K562 treated with DMSO at 1 percent for 24 hours (cell line): ENCODE data around the gene LTB4R2. TPM values are rescaled to one million over a fixed set of nuclear protein-coding genes. Genes with fewer than 3 reads are reported as not detected.

Source experiments
- total RNA-seq: library from RNA; unstranded; fragments of 300-600 nt; gene quantifications from 2 replicates; pipeline ENCODE4 v1.2.3, GENCODE V29; 2022; ENCODE audit warnings: low read depth; ENCODE audit not compliant: insufficient read depth

LTB4R2 gene
- 5.2 and 5.8 TPM in 2 replicates for total RNA-seq

GRCh38 chr14:24309538-24310264 lies at the start of gene LTB4R2:
Gene LTB4R2 (plus strand): TSS chr14:24310140. CDS start chr14:24310665, 525 bp downstream.

GRCh38 chr14:24262821-24263733 lies 46.9 kb upstream of the LTB4R2 start, which contains the start of gene TGM1:
Gene TGM1 (minus strand): TSS chr14:24263177. CDS start chr14:24262352, 825 bp downstream.

GRCh38 chr14:24271134-24271833 lies 38.7 kb upstream of the LTB4R2 start, which contains the start of gene RABGGTA:
Gene RABGGTA (minus strand): TSS chr14:24271597. CDS start chr14:24271115, 482 bp downstream.

GRCh38 chr14:24299255-24300191 lies 10.4 kb upstream of the LTB4R2 start, which contains the start of the genes DHRS1 and NOP9:
Gene DHRS1 (minus strand): TSS chr14:24299780. CDS start chr14:24299106, 674 bp downstream.
Gene NOP9 (plus strand): TSS chr14:24299850. CDS start chr14:24299955, 105 bp downstream.

GRCh38 chr14:24307575-24308341 lies 2.2 kb upstream of the LTB4R2 start, which contains the start of gene CIDEB:
Gene CIDEB (minus strand): TSS chr14:24307977. CDS start chr14:24307858, 119 bp downstream.

GRCh38 chr14:24310646-24311604 lies 985 bp downstream of the LTB4R2 start, which contains the start of gene LTB4R:
Gene LTB4R (plus strand): TSS chr14:24311502. CDS start chr14:24315652, 4,150 bp downstream.

GRCh38 chr14:24334431-24335291 lies 24.7 kb downstream of the LTB4R2 start, which contains the start of gene ADCY4:
Gene ADCY4 (minus strand): TSS chr14:24335071. CDS start chr14:24334652, 419 bp downstream.

GRCh38 chr14:24339284-24340151 lies 29.6 kb downstream of the LTB4R2 start, which contains the start of gene RIPK3:
Gene RIPK3 (minus strand): TSS chr14:24339991. CDS start chr14:24339826, 165 bp downstream.

Other genes with a start within 250 kb of the LTB4R2 start
- gene CPNE6, start 238.6 kb upstream of the LTB4R2 start, total RNA-seq = not detected in 2 replicates
- gene PCK2, start 215.8 kb upstream of the LTB4R2 start, total RNA-seq = 150 and 160 TPM in 2 replicates
- 52.3 and 59.5 TPM in 2 replicates for gene DCAF11, start 195.4 kb upstream of the LTB4R2 start, total RNA-seq
- gene NRL, start 195.2 kb upstream of the LTB4R2 start, total RNA-seq = 1.6 and 2.8 TPM in 2 replicates
- gene FITM1, start 179.5 kb upstream of the LTB4R2 start, total RNA-seq = 0.50 TPM in 1 of 2 replicates, not detected in the other
- 169 and 181 TPM in 2 replicates for gene PSME1, start 173.9 kb upstream of the LTB4R2 start, total RNA-seq
- 55.6 TPM in 2 replicates for gene EMC9, start 168.5 kb upstream of the LTB4R2 start, total RNA-seq
- gene PSME2, start 163.5 kb upstream of the LTB4R2 start, total RNA-seq = 119 and 129 TPM in 2 replicates
- 34.5 and 41.7 TPM in 2 replicates for gene RNF31, start 162.6 kb upstream of the LTB4R2 start, total RNA-seq
- 11.9 and 14.2 TPM in 2 replicates for gene IRF9, start 148.9 kb upstream of the LTB4R2 start, total RNA-seq
- gene REC8, start 138.1 kb upstream of the LTB4R2 start, total RNA-seq = 1.7 and 2.6 TPM in 2 replicates
- gene IPO4, start 121.3 kb upstream of the LTB4R2 start, total RNA-seq = 16.3 and 21.4 TPM in 2 replicates
- gene TM9SF1, start 114.7 kb upstream of the LTB4R2 start, total RNA-seq = 22.1 and 25.4 TPM in 2 replicates
- gene TSSK4, start 104.4 kb upstream of the LTB4R2 start, total RNA-seq = 0.96 TPM in 1 of 2 replicates, not detected in the other
- 63.2 and 63.8 TPM in 2 replicates for gene CHMP4A, start 96.7 kb upstream of the LTB4R2 start, total RNA-seq
- gene MDP1, start 94.1 kb upstream of the LTB4R2 start, total RNA-seq = 16.9 and 17.9 TPM in 2 replicates
- gene NEDD8, start 77.8 kb upstream of the LTB4R2 start, total RNA-seq = 144 and 171 TPM in 2 replicates
- gene GMPR2, start 77.2 kb upstream of the LTB4R2 start, total RNA-seq = 56.8 and 59.4 TPM in 2 replicates
- gene TINF2, start 67.5 kb upstream of the LTB4R2 start, total RNA-seq = 21.0 and 28.8 TPM in 2 replicates
- gene TGM1, start 47.0 kb upstream of the LTB4R2 start, total RNA-seq = 1.5 and 3.1 TPM in 2 replicates
- gene RABGGTA, start 38.5 kb upstream of the LTB4R2 start, total RNA-seq = 24.9 and 28.0 TPM in 2 replicates
- 41.0 and 43.3 TPM in 2 replicates for gene DHRS1, start 10.4 kb upstream of the LTB4R2 start, total RNA-seq
- gene NOP9, start 10.3 kb upstream of the LTB4R2 start, total RNA-seq = 9.2 and 10.5 TPM in 2 replicates
- not detected in 2 replicates for gene CIDEB, start 2.2 kb upstream of the LTB4R2 start, total RNA-seq
- gene LTB4R, start 1.4 kb downstream of the LTB4R2 start, total RNA-seq = 8.1 and 11.2 TPM in 2 replicates
- not detected in 2 replicates for gene ADCY4, start 24.9 kb downstream of the LTB4R2 start, total RNA-seq
- gene RIPK3, start 29.9 kb downstream of the LTB4R2 start, total RNA-seq = 0.35 and 0.89 TPM in 2 replicates
- 1.5 and 1.8 TPM in 2 replicates for gene NFATC4, start 58.0 kb downstream of the LTB4R2 start, total RNA-seq
- 1.4 and 1.6 TPM in 2 replicates for gene NYNRIN, start 88.9 kb downstream of the LTB4R2 start, total RNA-seq
- gene CBLN3, start 119.5 kb downstream of the LTB4R2 start, total RNA-seq = 0.98 and 1.1 TPM in 2 replicates
- 45.0 and 48.5 TPM in 2 replicates for gene KHNYN, start 119.8 kb downstream of the LTB4R2 start, total RNA-seq
- gene SDR39U1, start 132.6 kb downstream of the LTB4R2 start, total RNA-seq = 74.3 and 80.6 TPM in 2 replicates
- not detected in 2 replicates for gene CMA1, start 198.1 kb downstream of the LTB4R2 start, total RNA-seq